Right lung (tissue), 2 donors: ENCODE measurements around the gene KRABD2.
"Not testable (repeated sequence)": the region's sequence is repeated elsewhere in the genome, so short reads cannot be mapped to it uniquely, and the experiment has no call there.

Source experiments
- DNase-seq, 2 donors: peaks; one replicate each; pipeline ENCODE4 v3.0.0-alpha.2; 2013

Gene KRABD2

DNA sequence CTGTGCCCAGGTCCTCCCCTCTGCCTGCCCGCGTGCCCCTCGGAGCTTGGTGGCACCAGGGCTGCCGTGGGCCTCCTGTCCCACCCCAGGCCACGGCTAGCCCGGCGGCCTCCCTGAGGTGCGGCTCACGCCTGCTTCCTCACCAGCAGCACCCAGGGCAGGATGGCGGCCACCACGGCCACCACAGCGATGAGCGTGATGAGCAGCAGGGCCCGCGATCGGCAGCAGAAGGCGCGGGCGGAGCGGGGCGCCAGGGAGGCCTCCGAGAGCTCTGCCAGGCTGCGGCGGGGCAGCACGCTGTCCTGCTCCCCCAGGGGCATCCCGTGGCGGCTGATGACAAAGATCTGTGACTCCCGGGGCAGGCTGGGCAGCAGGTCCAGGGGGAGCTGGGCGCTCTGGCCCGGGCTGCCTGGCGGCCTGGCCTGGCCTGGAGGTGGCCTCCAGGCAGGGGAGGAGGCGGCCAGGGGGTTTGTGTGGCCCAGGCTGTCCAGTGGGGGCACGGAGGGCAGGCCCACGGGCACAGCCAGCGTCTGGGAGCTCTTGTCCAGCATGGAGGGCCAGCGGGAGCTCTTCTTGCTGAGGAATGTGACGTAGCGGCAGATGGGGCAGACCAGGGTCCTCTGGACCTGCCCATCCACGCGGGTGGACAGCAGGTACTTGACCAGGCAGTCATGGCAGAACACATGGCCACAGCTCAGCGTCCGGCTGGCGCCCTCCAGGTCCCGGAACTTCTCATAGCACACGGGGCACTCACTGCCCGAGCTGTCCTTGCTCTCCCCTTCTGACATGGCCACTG is 16.4 kb upstream of the KRABD2 start:
- no peak for DNase-seq

DNA sequence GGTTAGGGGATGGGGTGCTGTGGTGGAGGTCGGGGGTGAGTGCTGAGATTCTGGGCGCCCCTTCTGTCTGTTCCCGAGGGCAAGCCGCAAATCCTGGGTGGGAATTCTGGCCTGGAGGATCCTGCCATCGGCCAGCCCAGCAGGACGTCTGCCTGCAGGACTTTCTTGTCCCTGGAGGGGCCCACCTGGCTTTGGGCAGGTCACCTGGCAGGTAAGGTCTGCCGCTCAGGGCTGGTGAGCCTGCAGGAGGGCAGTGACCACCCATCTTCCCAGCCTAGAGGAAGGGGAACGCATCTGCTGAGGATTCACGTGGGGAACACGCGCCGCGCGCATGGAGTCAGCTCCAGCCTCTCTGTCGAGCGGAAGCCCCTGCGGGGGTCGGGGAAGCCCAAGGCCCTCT is 15.8 kb upstream of the KRABD2 start:
- DNase-seq = no peak

DNA sequence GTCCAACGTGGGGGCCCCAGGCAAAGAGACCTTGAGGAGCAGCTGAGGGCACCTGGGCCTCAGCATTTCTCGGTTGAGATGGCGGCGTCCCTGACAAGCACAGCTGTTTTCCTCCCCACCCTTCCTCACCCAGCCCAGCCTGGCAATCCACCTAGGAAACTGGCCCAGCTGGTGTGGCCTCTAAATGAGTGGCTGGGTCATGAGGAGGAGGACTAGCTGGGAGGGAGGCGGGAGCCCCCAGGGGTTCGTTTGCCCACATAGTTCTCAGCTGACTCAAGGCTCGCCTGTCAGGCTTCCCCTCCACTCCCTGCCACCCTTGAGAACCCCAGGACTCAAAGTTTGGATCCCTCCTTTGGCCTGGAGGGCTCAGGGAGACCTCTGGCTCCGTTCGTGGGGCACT is 15.2 kb upstream of the KRABD2 start:
- DNase-seq = no peak

DNA sequence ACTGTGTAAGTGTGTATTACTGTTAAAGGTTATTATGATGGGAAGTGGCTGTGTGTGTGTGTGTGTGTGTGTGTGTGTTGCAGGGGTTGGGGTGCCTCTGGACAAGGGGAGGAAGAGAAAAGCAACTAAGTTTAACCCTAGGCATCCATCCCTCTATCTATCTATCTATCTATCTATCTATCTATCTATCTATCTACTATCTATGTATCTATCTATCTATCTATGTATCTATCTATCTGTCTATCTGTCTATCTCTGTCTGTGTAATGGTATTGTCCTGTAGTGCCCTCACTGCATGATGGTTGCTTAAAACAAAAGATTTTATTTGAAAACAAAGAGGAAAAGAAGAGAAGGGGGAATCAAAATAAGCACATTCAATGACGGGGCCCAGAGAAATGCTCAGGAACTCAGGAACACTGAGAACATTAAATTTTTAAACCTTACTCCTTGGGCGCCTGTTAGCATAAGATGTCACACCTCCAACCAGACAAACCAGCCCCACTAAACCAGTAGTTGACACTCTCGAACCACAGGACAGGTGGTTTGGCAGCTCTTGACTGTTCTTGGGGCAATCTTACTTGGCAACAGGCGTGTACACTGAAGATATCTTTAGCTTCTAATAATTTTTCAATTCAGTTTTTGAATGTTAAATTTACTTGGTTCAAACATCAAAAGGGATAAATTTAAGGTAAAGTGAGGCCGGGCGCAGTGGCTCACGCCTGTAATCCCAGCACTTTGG is 11.6 kb upstream of the KRABD2 start:
- no peak for DNase-seq

DNA sequence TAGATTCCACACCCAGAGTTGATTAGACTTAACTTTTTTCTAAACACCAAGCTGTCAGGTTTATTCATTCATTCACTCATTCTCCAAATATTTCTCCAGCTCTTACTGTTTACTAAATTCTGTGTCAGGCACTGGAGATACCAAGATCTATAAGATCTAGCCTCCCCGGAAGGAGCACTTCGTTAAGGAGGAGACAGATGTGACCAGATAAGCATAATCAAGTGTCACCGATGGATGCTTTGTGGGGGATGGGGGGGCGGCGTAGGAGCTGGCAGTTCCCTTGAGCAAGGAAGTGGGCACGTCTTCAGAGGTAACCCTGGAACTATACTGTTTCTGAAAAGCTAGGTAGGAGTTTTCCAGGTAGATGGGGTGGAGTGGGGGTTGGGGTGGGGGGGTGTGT is 10.3 kb upstream of the KRABD2 start:
- DNase-seq = no peak

DNA sequence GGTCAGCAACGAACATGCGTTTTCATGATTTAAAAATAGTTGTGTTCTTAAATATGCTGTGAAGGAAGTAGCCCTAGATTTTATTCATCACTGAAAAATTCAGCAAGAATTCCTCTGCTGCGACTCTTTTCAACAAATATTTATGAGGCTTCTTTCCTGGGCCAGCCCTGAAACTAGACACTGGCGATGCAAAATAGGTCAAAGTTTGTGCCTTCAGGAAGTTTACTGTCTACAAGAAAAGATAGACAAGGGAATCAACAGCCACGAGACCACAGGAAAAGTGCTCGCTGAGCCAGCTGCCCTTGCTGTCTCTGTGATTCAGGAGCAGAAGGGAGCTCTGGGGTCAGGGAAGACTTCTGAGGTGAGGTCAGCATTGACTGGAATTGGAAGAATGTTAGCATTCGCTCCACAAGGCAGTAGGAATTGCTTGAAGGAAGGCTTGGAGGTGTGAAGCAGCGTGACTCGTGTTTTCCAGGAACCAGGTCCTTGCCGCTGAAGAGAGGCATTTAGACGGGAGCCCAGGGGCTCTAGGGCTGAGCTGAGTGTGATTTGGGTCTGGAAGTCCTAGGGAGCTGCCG is 8.4 kb upstream of the KRABD2 start:
- DNase-seq = no peak

DNA sequence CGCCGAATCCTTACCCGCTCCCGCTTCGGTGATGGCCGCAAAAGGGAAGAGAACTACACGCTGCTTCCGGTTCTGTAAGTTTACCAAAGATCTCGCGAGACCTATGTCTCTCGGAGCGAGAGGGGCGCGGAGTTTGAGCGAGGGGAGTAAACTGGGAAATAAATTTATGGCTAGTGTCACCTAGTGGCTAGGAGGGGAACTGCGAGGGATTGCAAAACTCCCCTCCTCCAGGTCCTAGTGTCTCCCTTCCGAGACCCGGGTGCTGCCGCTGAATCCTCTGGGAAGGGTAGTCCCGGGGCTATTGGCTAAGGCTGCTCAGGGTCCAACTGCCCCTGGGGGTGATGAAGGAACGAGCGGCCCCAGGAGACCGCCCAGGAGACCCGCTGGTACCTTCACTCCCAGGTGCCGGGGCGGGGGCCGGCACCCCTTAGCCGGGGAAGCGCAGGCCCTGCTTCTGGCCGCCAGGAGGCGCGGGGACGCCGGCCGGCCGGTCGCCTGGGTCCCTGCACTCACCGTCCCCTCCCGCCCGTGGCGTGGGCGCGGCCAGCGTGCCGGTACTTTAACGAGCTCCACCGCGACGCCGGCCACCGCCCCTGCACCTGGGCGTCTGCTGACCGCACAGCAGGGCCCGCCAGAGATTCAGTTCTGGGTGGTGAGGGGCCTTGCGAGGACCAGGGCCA is 6.8 kb upstream of the KRABD2 start, which contains the start of gene RPL26:
Gene RPL26 (minus strand): TSS at position 51 of the 680 bp plus-strand sequence. CDS start 883 bp downstream, outside the sequence.
- DNase-seq = peak; percentile 94 to 97

DNA sequence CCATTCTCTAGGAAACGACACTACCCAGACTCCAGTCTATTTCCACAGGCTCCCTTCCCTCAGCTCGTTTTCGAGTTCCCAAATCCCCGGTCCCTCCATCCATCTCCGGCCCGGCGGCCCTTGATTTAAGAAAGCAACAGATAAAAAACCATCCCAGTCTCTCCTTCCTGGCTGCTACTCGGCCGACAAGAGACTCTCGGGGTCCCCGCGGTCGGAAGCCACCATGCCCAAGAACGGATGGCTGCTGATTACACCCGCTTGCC is 6.3 kb upstream of the KRABD2 start:
- DNase-seq = no peak

DNA sequence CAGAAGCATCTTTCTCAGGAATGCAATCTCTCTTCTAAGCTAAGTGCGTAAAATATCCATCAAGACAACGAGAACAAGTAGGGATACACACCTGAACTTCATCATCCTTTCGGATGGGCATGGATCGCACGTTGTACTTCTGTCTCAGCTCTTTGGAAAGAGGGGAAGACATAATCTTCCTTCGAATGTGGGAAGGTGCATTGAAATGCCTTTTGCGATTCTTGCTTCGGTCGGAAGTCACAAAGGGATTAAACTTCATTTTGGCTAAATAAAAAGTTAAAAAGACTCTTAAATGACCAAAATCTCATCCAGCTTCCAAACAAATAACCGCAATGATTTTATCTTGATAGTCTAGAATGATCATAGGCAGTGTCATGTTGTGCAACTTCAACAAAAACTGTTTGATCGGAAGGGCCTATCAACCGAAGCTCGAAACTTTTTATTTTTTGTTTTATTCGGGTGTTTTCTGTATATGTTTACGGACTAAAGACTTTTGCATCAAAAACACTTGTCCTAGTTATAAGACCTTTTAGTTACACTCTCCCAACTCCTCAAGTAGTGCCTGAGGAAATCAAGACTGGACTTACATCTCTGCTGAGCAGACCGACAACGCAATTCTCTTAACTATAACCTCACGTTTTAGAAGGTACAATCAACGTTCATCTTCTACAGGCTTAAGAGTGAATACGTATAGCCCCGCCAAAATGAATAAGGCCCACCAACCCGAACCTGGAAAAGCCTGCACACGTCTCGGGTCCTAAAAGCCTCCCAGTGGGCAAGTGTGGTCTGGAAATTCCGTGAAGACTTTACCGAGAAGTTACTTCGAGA is 5.8 kb upstream of the KRABD2 start:
- no peak for DNase-seq

DNA sequence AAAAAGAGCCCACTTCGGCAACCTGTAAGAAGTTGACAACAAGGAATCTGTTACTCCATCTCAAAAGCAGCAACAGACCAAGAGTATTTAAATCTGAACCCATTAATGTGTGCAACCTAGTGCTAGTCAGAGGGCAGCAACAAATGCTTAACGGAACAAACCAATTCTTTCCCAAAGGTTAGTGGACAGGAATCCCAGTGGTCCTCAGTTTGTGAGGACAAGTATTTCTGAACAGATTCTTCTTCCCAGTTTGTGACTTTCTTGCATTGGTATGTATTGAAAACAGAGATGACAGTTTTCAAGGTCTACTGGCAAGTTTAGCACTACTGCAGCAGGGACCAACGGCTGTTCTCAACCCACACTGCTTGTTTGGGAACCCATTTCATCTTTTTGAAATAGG is 3.5 kb upstream of the KRABD2 start:
- DNase-seq = no peak

DNA sequence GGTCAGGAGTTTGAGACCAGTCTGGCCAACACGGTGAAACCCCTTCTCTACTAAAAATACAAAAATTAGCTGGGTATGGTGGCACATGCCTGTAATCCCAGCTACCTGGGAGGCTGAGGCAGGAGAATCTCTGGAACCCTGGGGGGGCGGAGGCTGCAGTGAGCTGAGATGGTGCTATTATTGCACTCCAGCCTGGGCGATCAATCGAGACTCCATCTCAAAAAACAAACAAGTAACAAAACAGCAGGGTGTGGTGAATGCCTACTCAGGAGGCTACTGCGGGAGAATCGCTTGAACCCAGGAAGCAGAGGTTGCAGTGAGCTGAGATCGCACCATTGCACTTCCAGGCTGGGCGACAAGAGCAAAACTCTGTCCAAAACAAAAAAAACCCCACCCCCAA is 1.6 kb upstream of the KRABD2 start:
- not testable (repeated sequence) for DNase-seq

DNA sequence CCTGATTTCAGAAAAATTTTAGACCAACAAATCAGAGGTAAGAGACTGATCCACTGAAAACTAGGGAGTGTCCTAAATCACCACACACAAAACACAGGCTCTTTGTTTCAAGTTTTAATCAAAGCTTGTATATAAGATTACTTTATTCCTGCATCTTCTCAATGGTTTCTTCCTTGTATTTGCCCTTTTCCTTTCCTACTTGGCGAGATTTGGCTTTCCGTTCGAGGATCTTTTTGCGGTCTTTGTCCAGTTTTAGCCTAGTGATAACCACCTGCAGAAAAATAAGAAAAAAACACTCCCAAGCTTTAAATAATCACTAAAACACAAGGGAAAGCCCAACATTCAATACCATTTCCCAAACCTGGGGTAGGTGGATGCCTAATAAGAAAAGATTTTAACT is 918 bp upstream of the KRABD2 start:
- DNase-seq = no peak

DNA sequence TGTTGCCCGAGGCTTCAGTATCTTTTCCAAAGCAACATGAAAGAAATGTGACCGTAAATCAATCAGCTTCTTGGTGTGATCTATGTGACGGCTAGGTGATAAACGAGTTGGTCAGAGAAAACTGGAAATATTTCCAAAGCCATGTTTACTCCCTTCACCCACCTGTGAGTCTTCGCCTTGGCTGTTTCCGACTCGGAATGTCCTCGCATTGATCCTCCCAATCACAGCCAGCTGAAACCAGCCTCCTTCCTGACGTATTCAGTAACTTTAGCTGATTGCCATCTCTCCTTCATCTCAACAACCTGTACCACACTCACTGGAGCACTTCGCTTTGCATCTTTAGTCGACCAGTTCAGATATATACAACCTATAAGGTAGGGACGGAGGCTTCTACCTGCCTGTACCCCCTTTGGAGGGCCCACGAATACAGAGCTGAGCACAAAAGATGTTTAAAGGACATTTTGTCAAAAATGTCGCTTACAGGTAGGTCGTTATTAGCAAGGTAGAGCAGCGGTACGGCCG is 705 bp downstream of the KRABD2 start:
- peak in 1 of 2 donors; percentile 18 for DNase-seq

DNA sequence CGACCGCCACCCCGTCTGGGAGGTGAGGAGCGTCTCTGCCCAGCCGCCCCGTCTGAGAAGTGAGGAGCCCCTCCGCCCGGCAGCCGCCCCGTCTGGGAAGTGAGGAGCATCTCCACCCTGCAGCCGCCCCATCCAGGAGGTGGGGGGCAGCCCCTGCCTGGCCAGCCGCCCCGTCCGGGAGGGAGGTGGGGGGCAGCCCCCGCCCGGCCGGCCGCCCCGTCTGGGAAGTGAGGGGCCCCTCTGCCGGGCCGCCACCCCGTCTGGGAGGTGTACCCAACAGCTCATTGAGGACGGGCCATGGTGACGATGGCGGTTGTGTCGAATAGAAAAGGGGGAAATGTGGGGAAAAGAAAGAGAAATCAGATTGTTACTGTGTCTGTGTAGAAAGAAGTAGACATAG is 2.6 kb downstream of the KRABD2 start:
- not testable (repeated sequence) for DNase-seq

DNA sequence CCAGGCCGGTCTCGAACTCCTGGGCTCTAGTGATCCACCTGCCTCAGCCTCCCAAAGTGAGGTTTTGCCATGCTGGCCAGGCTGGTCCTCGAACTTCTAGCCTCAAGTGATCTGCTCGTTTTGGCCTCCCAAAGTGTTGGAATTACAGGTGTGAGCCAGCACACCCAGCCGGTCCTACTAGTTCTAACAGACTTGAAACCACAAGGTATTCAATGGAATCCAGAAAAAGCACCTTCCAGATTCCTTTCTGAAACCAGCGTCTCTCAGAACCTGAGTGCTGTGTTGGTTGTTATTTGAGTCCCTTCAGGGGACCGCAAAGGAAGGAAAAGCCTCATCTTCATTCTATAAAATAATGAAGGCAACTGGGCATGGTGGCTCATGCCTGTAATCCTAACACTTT is 4.1 kb downstream of the KRABD2 start:
- DNase-seq = no peak

DNA sequence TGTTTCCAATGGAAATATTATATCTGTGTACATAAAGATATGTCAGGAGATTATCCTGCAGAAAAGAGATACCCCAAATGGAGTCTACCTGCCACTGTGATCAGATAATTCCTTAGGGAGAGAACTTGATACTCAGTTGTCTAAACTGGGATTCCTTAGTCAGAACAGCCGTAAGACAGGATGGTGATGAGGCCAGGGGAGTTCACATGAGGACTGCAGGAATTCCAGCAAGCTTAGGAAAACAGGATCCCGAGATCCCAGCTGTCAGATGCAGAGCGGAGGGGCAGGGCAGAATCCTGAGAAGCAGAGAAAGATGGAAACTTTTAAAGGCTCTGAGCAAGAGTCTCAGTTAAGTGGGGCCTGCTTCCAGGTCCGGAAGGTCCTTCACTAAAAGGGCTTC is 4.7 kb downstream of the KRABD2 start:
- DNase-seq = no peak

DNA sequence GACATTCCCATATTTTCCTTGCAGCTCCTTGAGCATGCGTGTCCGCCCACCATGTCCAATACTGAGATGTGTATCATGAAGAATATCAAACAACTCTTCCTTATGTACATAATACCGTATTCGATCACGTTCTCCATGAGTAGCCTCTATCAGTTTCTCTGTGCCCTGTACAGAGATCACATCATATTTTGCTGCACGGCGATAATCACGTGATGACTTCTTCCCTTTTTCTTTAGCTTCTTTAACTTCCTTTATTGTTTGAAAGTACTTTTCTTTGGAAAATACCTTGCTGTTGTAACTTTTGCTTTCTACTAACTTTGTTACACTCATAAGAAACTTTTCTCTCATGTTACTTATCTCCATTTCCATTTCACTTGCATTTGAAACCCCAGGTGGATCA is 6.6 kb downstream of the KRABD2 start:
- no peak for DNase-seq

DNA sequence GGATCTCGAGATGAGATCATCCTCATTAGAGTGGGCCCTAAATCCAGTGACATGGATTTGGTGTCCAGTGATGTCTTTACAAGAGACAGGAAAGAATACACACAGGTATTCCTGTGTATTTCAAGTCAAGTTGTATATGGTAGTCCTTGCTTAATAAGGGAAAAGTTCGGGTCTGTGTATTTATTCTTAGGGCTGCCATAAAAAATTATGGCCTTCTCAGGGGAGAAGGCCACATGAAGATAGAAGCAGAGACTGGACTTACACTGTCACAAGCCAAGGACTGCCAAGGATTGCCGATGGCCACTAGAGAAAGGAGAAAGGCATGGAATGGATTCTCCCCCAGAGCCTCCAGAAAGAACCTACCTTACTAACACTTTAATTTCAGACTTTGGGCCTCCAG is 8.3 kb downstream of the KRABD2 start:
- no peak for DNase-seq

DNA sequence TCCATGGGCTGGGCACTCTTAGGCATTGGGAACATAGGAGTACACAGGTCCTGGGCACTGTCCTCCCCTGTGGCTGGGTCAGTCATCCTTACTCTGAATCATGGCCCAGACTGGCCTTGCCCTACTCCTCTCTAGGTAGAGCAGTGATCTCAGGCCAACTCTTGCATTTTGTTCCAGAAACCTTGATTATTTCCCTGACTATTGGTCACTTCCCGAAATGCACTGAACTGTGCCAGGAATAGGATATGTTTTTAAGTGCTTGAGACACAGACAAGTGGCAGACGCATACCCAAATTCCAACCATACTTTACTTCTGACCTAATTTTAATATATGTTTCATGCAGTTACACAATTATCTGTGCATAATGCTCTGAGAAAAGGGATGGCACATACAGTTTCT is 10.3 kb downstream of the KRABD2 start:
- no peak for DNase-seq

DNA sequence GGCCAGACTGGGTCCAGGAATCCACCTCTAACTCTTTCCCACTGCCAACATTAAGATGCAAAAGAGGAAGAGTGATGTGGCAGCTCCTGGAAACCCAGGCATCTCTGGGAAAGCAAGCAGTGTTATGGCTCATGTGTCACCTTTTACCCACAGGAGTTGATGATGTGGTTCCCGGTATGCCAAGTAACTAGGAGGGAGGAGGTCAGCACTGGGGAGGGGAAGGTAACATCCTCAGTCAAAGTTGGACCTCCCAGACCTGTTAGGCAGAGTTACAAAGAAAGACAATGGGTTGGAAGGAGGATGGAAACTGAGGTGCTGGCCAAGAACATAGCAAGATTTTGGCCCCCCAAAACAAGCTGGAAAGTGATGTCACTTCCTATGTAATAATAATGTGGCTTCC is 11.4 kb downstream of the KRABD2 start:
- no peak for DNase-seq

DNA sequence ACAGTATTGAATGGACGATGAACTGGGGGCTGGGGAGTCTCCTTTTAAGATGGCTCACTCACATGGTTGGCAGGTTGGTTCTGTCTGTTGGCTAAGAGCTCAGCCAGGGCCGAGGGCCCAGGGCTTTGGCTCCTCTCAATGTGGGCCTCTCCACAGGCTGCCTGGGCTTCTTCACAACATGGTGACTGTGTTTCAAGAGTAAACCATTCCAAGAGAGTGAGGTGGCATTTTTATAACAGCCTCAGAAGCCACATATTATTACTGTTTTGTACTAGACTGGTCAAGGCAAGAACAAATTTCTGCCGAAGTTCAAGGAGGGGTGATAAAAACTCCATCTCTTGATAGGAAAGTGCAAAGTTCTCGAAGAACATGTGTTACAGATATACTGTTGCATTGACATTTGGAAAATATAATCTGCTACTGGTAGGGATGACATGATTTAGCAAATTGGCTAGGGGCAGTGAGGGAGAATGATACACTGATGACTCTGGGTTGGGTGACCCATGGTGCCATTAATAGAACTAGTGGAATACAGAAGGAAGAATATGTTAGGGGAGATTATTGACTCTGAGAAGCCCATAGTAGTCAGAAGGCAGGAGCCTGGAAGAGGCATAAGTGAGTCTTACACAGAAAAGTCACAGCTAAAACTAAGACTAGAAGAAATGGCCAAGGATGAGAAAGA is 13.7 kb downstream of the KRABD2 start:
- no peak for DNase-seq
